ENCODE data around the gene PLXNB2. TPM values are rescaled to one million over a fixed set of nuclear protein-coding genes. Genes with fewer than 3 reads are reported as not detected.

The PLXNB2 gene
- total and polyA plus RNA-seq, 2 donors (not counting 1 experiment from before 2014, with no cell fraction given) = 62.7 to 209 TPM

DNA sequence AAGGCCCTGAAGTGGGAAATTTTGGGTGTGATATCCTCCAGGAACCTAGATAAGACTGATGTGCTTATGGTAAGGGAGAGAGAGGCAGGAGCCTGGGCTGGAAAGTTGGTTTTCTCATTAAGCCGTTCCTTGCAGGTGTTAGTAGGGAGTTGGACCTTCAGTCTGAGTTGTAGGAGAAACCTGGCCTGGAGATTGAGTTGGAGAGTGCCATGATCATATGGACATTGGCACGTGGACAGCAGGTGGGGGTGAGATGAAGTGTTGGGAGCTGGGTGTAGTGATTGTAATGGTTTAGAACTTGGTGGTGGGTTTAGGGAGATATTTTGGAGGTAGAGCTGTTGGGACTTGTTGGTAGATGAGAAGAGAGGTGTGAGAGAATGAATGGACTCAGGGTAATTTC, 40.6 kb upstream of the PLXNB2 start:
- no peak overlapping the region for H3K4me3 ChIP-seq (replicated peaks in 1 of 4; ENCODE audit: control extremely low read depth in 1 of 4, insufficient read depth in 1 of 4, low read depth in 3 of 4, low read length in 4 of 4)
- no peak overlapping the region for H3K9ac ChIP-seq (ENCODE audit: insufficient read depth, low read length)
- H3K4me2 ChIP-seq (ENCODE audit: extremely low read depth, insufficient read depth, low read length) = no peak overlapping the region
- no peaks in the 10 kb centered on the region for H3K4me1 ChIP-seq (ENCODE audit: control insufficient read depth, extremely low read depth, insufficient read depth, low read length)
- H3K79me2 ChIP-seq (ENCODE audit: control insufficient read depth, insufficient read depth, low read length) = peaks cover 28% of the 10 kb centered on the region
- DNase-seq (ENCODE audit: low read depth in 2 of 2) = no peak
- H3K9me3 ChIP-seq (ENCODE audit: control insufficient read depth, insufficient read depth, low read depth, low read length) = no peaks in the 10 kb centered on the region
- no peak overlapping the region for H2AFZ ChIP-seq (ENCODE audit: low read length)
- H3K27ac ChIP-seq (ENCODE audit: insufficient read depth, low read length) = no peak overlapping the region
- TF ChIP-seq EZH2 (IDR thresholded peaks at IDR 0.05; ENCODE audit: low read length, missing control alignments) = no peak
- no peaks in the 10 kb centered on the region for H4K20me1 ChIP-seq (ENCODE audit: control insufficient read depth, extremely low read depth, insufficient read depth, low read length)
- no peaks in the 10 kb centered on the region for H3K27me3 ChIP-seq (ENCODE audit: control insufficient read depth, insufficient read depth, low read length)
- H3K36me3 ChIP-seq (ENCODE audit: control insufficient read depth, insufficient read depth, low read length) = no peaks in the 10 kb centered on the region

DNA sequence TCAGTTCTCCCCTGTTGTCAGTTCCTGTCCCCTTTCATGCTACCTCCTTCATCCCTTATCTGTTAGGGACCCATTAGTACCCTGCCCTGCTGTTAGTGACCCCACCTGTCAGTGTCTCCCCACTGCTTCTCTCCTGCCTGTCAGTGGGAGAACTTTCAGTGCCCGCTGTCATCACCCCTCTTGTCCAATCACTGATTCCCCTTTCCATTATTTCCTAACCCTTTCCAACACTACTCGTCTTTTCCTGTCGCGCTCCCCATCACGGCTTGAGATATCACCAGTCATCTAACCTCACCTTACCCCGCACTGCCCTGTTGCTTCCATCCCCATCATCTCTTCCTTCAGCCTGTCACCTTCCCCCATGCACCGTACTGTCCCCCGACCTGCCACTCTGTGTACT, 39.7 kb upstream of the PLXNB2 start:
- peak overlapping the region; percentile 37 for H3K4me2 ChIP-seq (ENCODE audit: extremely low read depth, insufficient read depth, low read length)
- H3K79me2 ChIP-seq (ENCODE audit: control insufficient read depth, insufficient read depth, low read length) = peaks cover 28% of the 10 kb centered on the region

DNA sequence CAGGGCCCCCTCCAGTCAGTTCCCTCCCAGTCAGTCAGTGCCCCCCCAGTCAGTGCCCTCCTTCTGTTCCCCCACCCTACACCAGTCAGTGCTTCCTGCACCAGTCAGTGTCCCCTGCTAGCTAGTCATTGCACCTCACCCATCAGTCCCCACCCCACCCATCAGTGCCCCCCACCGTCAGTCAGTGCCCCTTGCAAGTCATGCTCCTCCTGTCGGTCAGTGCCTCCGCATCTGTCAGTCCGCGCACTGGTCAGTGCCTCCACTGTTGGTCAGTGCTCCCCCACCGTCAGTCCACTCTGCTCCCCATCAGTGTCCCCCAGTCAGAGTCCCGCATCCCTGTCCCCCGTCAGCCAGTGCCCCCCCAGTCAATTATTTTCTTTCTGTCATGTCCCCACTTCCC, 39.0 kb upstream of the PLXNB2 start:
- H4K20me1 ChIP-seq (ENCODE audit: control insufficient read depth, extremely low read depth, insufficient read depth, low read length) = no peaks in the 10 kb centered on the region
- H3K79me2 ChIP-seq (ENCODE audit: control insufficient read depth, insufficient read depth, low read length) = peaks cover 28% of the 10 kb centered on the region
- TF ChIP-seq, protein P1, sequence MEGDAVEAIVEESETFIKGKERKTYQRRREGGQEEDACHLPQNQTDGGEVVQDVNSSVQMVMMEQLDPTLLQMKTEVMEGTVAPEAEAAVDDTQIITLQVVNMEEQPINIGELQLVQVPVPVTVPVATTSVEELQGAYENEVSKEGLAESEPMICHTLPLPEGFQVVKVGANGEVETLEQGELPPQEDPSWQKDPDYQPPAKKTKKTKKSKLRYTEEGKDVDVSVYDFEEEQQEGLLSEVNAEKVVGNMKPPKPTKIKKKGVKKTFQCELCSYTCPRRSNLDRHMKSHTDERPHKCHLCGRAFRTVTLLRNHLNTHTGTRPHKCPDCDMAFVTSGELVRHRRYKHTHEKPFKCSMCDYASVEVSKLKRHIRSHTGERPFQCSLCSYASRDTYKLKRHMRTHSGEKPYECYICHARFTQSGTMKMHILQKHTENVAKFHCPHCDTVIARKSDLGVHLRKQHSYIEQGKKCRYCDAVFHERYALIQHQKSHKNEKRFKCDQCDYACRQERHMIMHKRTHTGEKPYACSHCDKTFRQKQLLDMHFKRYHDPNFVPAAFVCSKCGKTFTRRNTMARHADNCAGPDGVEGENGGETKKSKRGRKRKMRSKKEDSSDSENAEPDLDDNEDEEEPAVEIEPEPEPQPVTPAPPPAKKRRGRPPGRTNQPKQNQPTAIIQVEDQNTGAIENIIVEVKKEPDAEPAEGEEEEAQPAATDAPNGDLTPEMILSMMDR (conservative IDR thresholded peaks at IDR 0.05 in 1 of 2, IDR thresholded peaks at IDR 0.05 in 1 of 2; ENCODE audit: low read depth in 1 of 2, low read length in 2 of 2) = no peak
- no peak for TF ChIP-seq EZH2 (IDR thresholded peaks at IDR 0.05; ENCODE audit: low read length, missing control alignments)
- peak overlapping the region; percentile 54 for H3K4me2 ChIP-seq (ENCODE audit: extremely low read depth, insufficient read depth, low read length)
- no peak for DNase-seq (ENCODE audit: low read depth in 2 of 2)
- no peaks in the 10 kb centered on the region for H3K27me3 ChIP-seq (ENCODE audit: control insufficient read depth, insufficient read depth, low read length)
- no peak overlapping the region for H3K27ac ChIP-seq (ENCODE audit: insufficient read depth, low read length)
- no peaks in the 10 kb centered on the region for H3K36me3 ChIP-seq (ENCODE audit: control insufficient read depth, insufficient read depth, low read length)
- peaks cover 3% of the 10 kb centered on the region for H3K4me1 ChIP-seq (ENCODE audit: control insufficient read depth, extremely low read depth, insufficient read depth, low read length)
- no peak overlapping the region for H3K4me3 ChIP-seq (replicated peaks in 1 of 4; ENCODE audit: control extremely low read depth in 1 of 4, insufficient read depth in 1 of 4, low read depth in 3 of 4, low read length in 4 of 4)
- H3K9ac ChIP-seq (ENCODE audit: insufficient read depth, low read length) = no peak overlapping the region
- no peaks in the 10 kb centered on the region for H3K9me3 ChIP-seq (ENCODE audit: control insufficient read depth, insufficient read depth, low read depth, low read length)
- no peak overlapping the region for H2AFZ ChIP-seq (ENCODE audit: low read length)

More for the DNA sequence above, 39.7 kb upstream of the PLXNB2 start:
- Histone ChIP-seq H3K27ac (ENCODE audit: insufficient read depth, low read length) (no peak overlapping the region), H3K9me3 (ENCODE audit: control insufficient read depth, insufficient read depth, low read depth, low read length) (no peaks in the 10 kb centered on the region), H3K4me3 (replicated peaks in 1 of 4; ENCODE audit: control extremely low read depth in 1 of 4, insufficient read depth in 1 of 4, low read depth in 3 of 4, low read length in 4 of 4) (no peak overlapping the region), H3K4me1 (ENCODE audit: control insufficient read depth, extremely low read depth, insufficient read depth, low read length) (no peaks in the 10 kb centered on the region), H3K9ac (ENCODE audit: insufficient read depth, low read length) (no peak overlapping the region), H4K20me1 (ENCODE audit: control insufficient read depth, extremely low read depth, insufficient read depth, low read length) (no peaks in the 10 kb centered on the region), H3K27me3 (ENCODE audit: control insufficient read depth, insufficient read depth, low read length) (no peaks in the 10 kb centered on the region), H2AFZ (ENCODE audit: low read length) (no peak overlapping the region), H3K36me3 (ENCODE audit: control insufficient read depth, insufficient read depth, low read length) (no peaks in the 10 kb centered on the region)
- DNase-seq (ENCODE audit: low read depth in 2 of 2) = no peak
- TF ChIP-seq, protein P1 (conservative IDR thresholded peaks at IDR 0.05 in 1 of 2, IDR thresholded peaks at IDR 0.05 in 1 of 2; ENCODE audit: low read depth in 1 of 2, low read length in 2 of 2) = no peak
